Right cardiac atrium (tissue), 5 donors: ENCODE measurements around the gene FER. TPM values are rescaled to one million over a fixed set of nuclear protein-coding genes. Genes with fewer than 3 reads are reported as not detected.
A peak's percentile ranks its signal among the peaks of the same experiment; 100 is the strongest.

Experiments
- ATAC-seq, 2 donors: fragments of 200-7000 bp; cut with Tn5 transposase; one replicate each; pipeline versions ENCODE4 v1.8.0 to v1.9.1; 2020; ENCODE audit warnings: moderate library complexity in 2 of 2, mild to moderate bottlenecking in 1 of 2
- DNase-seq, 3 donors: peaks; one replicate each; pipeline ENCODE4 v3.0.0-alpha.2; 2020
- H3K27ac ChIP-seq: one replicate; pipeline ENCODE4 v1.5.1; 2013; ENCODE audit warnings: mild to moderate bottlenecking, low read length, control low read depth, moderate library complexity
- H3K27me3 ChIP-seq: one replicate; pipeline ENCODE4 v1.6.1; 2013; ENCODE audit not compliant: control insufficient read depth, insufficient read depth
- H3K4me1 ChIP-seq: one replicate; pipeline ENCODE4 v1.6.1; 2013; ENCODE audit warnings: low read length; ENCODE audit not compliant: control insufficient read depth, insufficient read depth
- H3K4me3 ChIP-seq: one replicate; pipeline ENCODE4 v1.5.1; 2013; ENCODE audit warnings: low read length, control low read depth
- H3K9me3 ChIP-seq: one replicate; pipeline ENCODE4 v1.6.1; 2013; ENCODE audit warnings: low read length; ENCODE audit not compliant: control insufficient read depth
- WGBS: extraction: QIAGEN DNeasy Blood & Tissue Kit; methylation state at CpG from one replicate; pipeline ENCODE4 v1.1.7; 2013; 5-methylcytosine and 5-hydroxymethylcytosine counted together
- intact Hi-C, 4 donors: fragments of 100-400 bp; cut with DNase I; formaldehyde crosslinking; loops; one replicate each; pipeline versions ENCODE4 v1.11.0 to v1.14.0; 2022 to 2023
- polyA plus RNA-seq: library from polyadenylated mRNA; stranded (reverse); fragments of 200-250 nt; gene quantifications from one replicate; pipeline ENCODE4 v1.2.3, GENCODE V29; 2013
- total RNA-seq, 4 donors: library from RNA; stranded (reverse); fragmentation: NEBNext Ultra II Directional; extraction: Animal tissue kit (Norgen Biotek cat#: 25700); gene quantifications; one replicate each; pipeline ENCODE4 v1.2.1, GENCODE V29; 2021
- donor health status: healthy with polysubstance abuse.
- donor health status: DM: no; HTN: yes; CAD: no.
- donor health status: DM: no; HTN: no; CAD: no.
- donor health status: DM: no; HTN: yes; CAD: no; lungs with severe emphysema.
- donor health status: DM: yes; HTN: yes; CAD: no.

The FER gene
- total and polyA plus RNA-seq, 5 donors: 1.7 to 29.4 (median 19.2) TPM

DNA sequence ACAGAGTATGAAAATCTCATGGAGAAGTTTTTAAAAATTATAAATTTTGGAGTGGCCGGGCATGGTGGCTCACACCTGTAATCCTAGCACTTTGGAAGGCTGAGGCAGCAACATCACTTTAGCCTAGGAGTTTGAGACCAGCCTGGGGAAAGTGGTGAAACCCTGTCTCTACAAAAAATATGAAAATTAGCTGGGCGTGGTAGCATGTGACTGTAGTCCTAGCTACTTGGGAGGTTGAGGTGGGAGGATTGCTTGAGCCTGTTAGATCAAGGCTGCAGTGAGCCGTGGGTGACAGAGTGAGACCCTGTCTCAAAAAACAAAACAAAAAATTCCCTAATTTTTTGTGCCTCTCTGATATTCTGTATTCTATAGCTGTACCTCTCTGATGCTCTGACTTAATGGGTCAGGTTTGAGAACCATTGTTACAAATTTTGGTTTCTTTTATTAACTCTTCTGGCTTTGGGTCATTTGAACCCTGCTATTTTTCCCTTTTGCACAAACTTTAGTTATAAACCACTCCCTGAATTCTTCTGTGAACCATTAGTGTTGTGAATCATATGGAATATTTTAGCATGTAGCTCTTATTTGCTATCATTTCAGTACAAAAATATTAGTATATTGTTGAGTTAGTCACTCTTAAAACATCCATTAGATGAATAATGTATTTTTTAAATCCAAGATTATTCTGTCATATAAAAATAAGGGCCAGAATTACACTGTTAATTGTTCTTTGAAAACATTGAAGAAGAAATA lies 51.0 kb downstream of the FER start:
- intact Hi-C loops: no loop called here
- H3K27ac ChIP-seq: no peak overlapping the region
- H3K4me1 ChIP-seq: peaks cover 2% of the 10 kb centered on the region
- H3K4me3 ChIP-seq: no peak overlapping the region
- H3K27me3 ChIP-seq: no peaks in the 10 kb centered on the region
- WGBS: 95% methylated on average over 3 of the region's 3 CpGs
- no peak for DNase-seq
- ATAC-seq: no peak
- no peaks in the 10 kb centered on the region for H3K9me3 ChIP-seq

DNA sequence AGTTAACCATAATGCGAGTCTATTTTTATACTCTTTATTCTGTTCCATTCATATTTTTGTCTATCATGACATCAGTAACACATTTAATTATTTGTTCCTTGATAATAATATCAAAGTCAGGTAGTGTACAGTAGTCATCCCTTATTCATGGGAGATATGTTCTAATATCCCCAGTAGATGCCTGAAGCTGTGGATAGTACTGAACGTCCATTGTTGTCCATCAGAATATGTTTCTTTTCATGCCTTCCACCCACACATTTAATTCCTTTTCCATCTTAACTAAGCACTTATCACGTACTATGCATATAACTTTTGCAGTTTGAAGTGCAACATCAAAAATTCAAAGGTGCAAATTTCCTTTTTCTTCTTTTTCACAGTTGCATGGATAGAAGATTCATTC lies 53.6 kb downstream of the FER start:
- Histone ChIP-seq H3K4me1 (peaks cover 2% of the 10 kb centered on the region), H3K27ac (no peak overlapping the region), H3K4me3 (no peak overlapping the region), H3K9me3 (no peaks in the 10 kb centered on the region), H3K27me3 (no peaks in the 10 kb centered on the region)
- no peak for DNase-seq
- ATAC-seq: no peak
- WGBS: 89% methylated on average over 3 of the region's 3 CpGs
- intact Hi-C loops: no loop called here

- 79% methylated on average over 4 of the region's 4 CpGs for WGBS
- Histone ChIP-seq H3K4me3 (no peak overlapping the region), H3K9me3 (no peaks in the 10 kb centered on the region), H3K4me1 (peaks cover 2% of the 10 kb centered on the region), H3K27ac (no peak overlapping the region), H3K27me3 (no peaks in the 10 kb centered on the region)
- ATAC-seq: peak in 1 of 2 donors; percentile 87
- intact Hi-C loops: no loop called here
- no peak for DNase-seq
These were observed 54.1 kb downstream of the FER start for GRCh38 chr5:108801776-108802175.

- no peak for ATAC-seq
- Histone ChIP-seq H3K27me3 (no peaks in the 10 kb centered on the region), H3K27ac (no peak overlapping the region), H3K4me3 (no peak overlapping the region), H3K9me3 (no peaks in the 10 kb centered on the region), H3K4me1 (no peaks in the 10 kb centered on the region)
- 98% methylated on average over 3 of the region's 3 CpGs for WGBS
- intact Hi-C loops: no loop called here
- no peak for DNase-seq
These were observed 63.0 kb downstream of the FER start for GRCh38 chr5:108810717-108811116.

DNA sequence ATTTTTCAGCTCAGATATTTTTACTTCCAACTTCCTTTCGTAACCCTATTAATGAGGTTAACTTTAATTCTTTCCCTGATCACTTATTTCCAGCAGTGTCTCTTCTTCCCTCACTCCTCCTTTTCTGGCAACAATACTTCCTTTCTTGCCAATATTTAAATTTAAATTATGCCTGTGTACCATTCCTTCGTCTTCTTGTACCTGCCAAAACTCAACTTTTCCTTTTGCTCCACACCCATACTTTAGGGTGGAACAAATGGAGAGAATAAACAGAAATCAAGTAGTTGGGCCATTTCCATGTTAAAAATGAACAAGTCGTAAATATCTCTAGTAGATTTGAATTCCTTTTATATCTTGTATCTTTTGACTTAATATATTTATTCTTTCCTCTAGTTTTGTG lies 66.0 kb downstream of the FER start:
- ATAC-seq (no peak), DNase-seq (no peak)
- no peaks in the 10 kb centered on the region for H3K9me3 ChIP-seq
- H3K4me3 ChIP-seq: no peak overlapping the region
- H3K4me1 ChIP-seq: no peaks in the 10 kb centered on the region
- WGBS: 67% methylated on average over 3 of the region's 3 CpGs
- no peak overlapping the region for H3K27ac ChIP-seq
- intact Hi-C loops: no loop called here
- H3K27me3 ChIP-seq: no peaks in the 10 kb centered on the region

- Histone ChIP-seq H3K4me3 (no peak overlapping the region), H3K9me3 (no peaks in the 10 kb centered on the region), H3K4me1 (no peaks in the 10 kb centered on the region), H3K27ac (no peak overlapping the region), H3K27me3 (no peaks in the 10 kb centered on the region)
- ATAC-seq (no peak), DNase-seq (no peak)
- WGBS: 64% methylated on average over 4 of the region's 4 CpGs
- intact Hi-C loops: no loop called here
These were observed 66.9 kb downstream of the FER start for GRCh38 chr5:108814551-108814950.

DNA sequence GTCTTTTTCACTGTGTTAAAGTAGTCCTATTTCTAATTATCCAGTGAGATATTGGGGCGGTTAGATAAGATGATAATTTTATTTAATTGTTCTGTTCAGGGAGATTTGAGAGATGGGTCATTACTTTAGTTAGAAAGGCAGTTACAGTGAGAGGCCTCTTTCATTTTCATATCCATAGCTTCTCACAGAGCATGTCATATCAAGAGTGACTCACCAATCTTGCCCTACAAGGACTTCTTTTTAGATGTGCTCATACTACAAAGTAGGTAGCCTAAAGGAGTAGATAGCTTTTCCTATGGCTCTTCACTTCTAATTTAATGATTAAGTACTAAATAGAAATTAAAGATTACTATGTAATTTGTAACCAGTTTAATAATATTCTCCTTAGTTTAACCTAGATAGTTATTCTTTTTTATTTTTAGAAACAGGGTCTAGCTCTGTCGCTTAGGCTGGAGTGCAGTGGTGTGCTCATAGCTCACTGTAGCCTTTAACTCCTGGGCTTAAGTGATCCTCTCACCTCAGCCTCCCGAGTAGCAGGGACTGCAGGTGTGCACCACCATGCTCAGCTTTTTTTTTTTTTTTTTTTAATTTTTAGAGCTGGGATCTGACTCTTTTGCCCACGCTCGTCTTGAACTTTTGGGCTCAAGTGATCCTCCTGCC lies 71.0 kb downstream of the FER start:
- Histone ChIP-seq H3K27me3 (no peaks in the 10 kb centered on the region), H3K27ac (no peak overlapping the region), H3K4me3 (no peak overlapping the region), H3K9me3 (no peaks in the 10 kb centered on the region), H3K4me1 (no peaks in the 10 kb centered on the region)
- DNase-seq: no peak
- intact Hi-C loops: no loop called here
- ATAC-seq: no peak
- WGBS: 96% methylated on average over 5 of the region's 5 CpGs

DNA sequence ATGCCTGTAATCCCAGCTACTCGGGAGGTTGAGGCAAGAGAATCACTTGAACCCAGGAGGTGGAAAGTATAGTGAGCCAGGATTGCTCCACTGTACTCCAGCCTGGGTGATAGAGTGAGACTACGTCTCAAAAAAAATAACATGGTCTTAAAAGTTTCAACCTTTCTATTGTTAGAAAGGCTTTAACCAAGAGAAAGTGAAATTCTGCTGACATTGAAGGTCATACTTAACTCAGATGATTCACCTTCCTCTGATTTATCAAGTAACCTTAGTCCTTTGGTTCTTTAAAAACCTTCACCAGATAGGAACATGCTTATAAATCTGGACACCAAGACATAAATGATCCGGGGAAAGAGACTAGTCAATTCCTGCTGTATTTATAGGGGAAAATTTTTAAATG lies 73.3 kb downstream of the FER start:
- ATAC-seq (no peak), DNase-seq (no peak)
- no peak overlapping the region for H3K27ac ChIP-seq
- intact Hi-C loops: no loop called here
- no peaks in the 10 kb centered on the region for H3K9me3 ChIP-seq
- no peak overlapping the region for H3K4me3 ChIP-seq
- no peaks in the 10 kb centered on the region for H3K4me1 ChIP-seq
- WGBS: 94% methylated on average over 3 of the region's 3 CpGs
- H3K27me3 ChIP-seq: no peaks in the 10 kb centered on the region

- no peak for ATAC-seq
- Histone ChIP-seq H3K27me3 (no peaks in the 10 kb centered on the region), H3K4me3 (no peak overlapping the region), H3K9me3 (no peaks in the 10 kb centered on the region), H3K27ac (no peak overlapping the region), H3K4me1 (no peaks in the 10 kb centered on the region)
- DNase-seq: no peak
- WGBS: 98% methylated on average over 7 of the region's 7 CpGs
- intact Hi-C loops: no loop called here
These were observed 74.7 kb downstream of the FER start for GRCh38 chr5:108822211-108822947.

DNA sequence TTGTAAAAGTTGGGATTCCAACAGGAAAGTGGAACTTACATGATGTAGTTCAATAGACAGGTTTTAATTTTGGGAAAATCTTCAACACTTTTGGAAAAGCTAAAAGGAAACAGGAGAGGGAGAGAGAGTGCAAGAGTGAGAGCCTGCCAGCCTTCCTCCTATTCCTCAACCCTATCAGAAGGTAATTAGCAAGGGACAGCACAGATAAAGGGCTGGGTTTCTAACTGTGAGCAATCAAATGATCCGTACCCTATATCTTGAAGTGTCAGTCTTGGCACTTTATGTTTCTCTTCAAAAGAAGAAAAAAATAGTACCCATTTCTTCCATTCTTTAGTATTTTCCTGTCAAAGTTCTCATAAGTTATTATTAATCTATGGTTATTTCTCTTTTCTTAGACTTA lies 79.4 kb downstream of the FER start:
- ATAC-seq (no peak), DNase-seq (no peak)
- Histone ChIP-seq H3K4me3 (no peak overlapping the region), H3K27me3 (no peaks in the 10 kb centered on the region), H3K4me1 (peaks cover 3% of the 10 kb centered on the region), H3K9me3 (no peaks in the 10 kb centered on the region), H3K27ac (no peak overlapping the region)
- 55% methylated on average over 1 of the region's 1 CpG for WGBS
- intact Hi-C loops: no loop called here

DNA sequence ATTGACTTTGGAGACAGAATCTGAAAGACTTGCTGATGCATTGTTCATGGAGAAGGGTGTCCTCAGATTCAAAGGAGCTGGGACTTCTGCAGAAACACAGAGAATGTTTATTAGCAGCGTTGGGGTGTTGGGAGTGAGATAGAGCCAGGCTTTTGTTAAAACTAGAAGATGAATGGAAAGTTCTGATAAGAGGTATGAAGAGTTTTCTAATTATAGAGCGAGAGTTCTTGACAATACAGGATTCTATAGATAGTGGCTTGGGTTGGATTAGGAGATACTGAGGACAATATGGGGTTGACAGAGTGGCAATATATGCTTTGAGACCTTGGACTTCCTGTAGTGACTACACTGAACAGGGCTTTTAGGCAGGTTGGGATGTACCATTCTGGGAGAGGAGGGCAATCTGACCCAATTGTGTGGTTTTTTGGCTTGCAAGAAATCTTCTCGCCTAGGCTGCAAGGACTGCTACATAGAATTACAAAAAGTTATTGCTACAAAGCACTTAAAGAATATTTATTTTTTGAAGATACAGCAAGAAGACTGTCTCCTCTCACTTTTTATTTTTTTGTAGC lies 83.1 kb downstream of the FER start:
- Histone ChIP-seq H3K9me3 (no peaks in the 10 kb centered on the region), H3K4me3 (no peak overlapping the region), H3K27me3 (no peaks in the 10 kb centered on the region), H3K4me1 (peaks cover 3% of the 10 kb centered on the region), H3K27ac (no peak overlapping the region)
- WGBS: 69% methylated on average over 3 of the region's 3 CpGs
- ATAC-seq: peak in 1 of 2 donors; percentile 26
- intact Hi-C loops: no loop called here
- no peak for DNase-seq
